MCF 10A (cell line): Measurements from ENCODE around the gene PTTG1IP. TPM values are rescaled to one million over a fixed set of nuclear protein-coding genes. Genes with fewer than 3 reads are reported as not detected.
"Not testable (repeated sequence)": the region's sequence is repeated elsewhere in the genome, so short reads cannot be mapped to it uniquely, and the experiment has no call there.

Source experiments
- BruUV-seq: library from RNA; stranded (reverse); fragments of 400-500 nt; replicated peaks from 2 replicates; lab custom pipeline; 2021; lab: Mats Ljungman, UMichigan
- CTCF ChIA-PET: fragments of 300-600 bp; sonication (Branson Sonifier 250); formaldehyde crosslinking; extraction: SDS; loops from one replicate; lab custom pipeline; 2021; ENCODE audit warnings: antibody characterized with exemption, inconsistent platforms; lab: Yijun Ruan, JAX
- POLR2A ChIA-PET: fragments of 300-600, 350-650 bp; sonication (Branson Sonifier 250); formaldehyde crosslinking; extraction: SDS; loops from one replicate; lab custom pipeline; 2020; ENCODE audit warnings: antibody characterized with exemption, inconsistent platforms; lab: Yijun Ruan, JAX
- DNase-seq: peaks from one replicate; pipeline ENCODE4 v3.0.0-alpha.2; 2018; ENCODE audit not compliant: unreplicated experiment
- H3K27ac Mint-ChIP-seq: one replicate; pipeline ENCODE4 v1.8.0; 2022; ENCODE audit warnings: mild to moderate bottlenecking, low read depth, mixed read lengths; ENCODE audit not compliant: unreplicated experiment
- H3K27me3 Mint-ChIP-seq: one replicate; pipeline ENCODE4 v1.8.0; 2022; ENCODE audit warnings: mixed read lengths; ENCODE audit not compliant: insufficient read depth, unreplicated experiment
- H3K36me3 Mint-ChIP-seq: one replicate; pipeline ENCODE4 v1.8.0; 2022; ENCODE audit warnings: mild to moderate bottlenecking, moderate library complexity, mixed read lengths; ENCODE audit not compliant: insufficient read depth, unreplicated experiment
- H3K4me1 Mint-ChIP-seq: one replicate; pipeline ENCODE4 v1.8.0; 2022; ENCODE audit warnings: mixed read lengths; ENCODE audit not compliant: insufficient read depth, unreplicated experiment
- H3K4me3 Mint-ChIP-seq: one replicate; pipeline ENCODE4 v1.8.0; 2022; ENCODE audit warnings: mild to moderate bottlenecking, moderate library complexity, mixed read lengths; ENCODE audit not compliant: unreplicated experiment
- H3K9me3 Mint-ChIP-seq: one replicate; pipeline ENCODE4 v1.8.0; 2022; ENCODE audit warnings: mixed read lengths; ENCODE audit not compliant: unreplicated experiment
- intact Hi-C: fragments of 100-400 bp; cut with micrococcal nuclease; formaldehyde crosslinking; loops from 2 replicates; pipeline ENCODE4 v1.14.1; 2022
- total RNA-seq: library from RNA; stranded (reverse); gene quantifications from 2 replicates; pipeline ENCODE4 v1.2.3, GENCODE V29; 2022
- TF ChIP-seq, protein P1 (sequence below): fragments of 200-600 bp; IDR thresholded peaks from one replicate; pipeline ENCODE4 v1.8.0; 2022; ENCODE audit warnings: antibody characterized with exemption, mild to moderate bottlenecking; ENCODE audit not compliant: unreplicated experiment

Gene PTTG1IP
- total RNA-seq, 1 experiment from 2014 or later = 338 TPM

DNA sequence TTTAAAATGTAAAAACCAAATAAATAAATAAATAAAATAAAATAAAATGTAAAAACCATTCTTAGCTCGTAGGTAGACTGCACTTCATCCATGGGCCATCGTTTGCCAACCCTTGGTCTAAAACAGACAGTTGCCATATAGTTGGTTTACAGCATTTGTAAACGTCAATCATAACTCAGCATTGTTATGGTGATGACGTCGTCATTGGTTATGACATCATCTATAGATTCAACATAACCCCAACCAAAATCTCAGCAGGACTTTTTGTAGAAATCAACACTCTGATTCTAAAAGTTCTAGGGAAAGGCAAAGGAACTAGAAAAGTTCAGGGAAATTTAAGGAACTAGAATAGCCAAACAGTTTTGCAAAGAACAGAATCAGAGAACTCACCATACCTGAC is 39.8 kb downstream of the PTTG1IP start:
- H3K36me3 Mint-ChIP-seq = no peaks in the 10 kb centered on the region
- intact Hi-C loops = no loop called here
- peaks cover 2% of the 10 kb centered on the region for H3K9me3 Mint-ChIP-seq
- ChIA-PET CTCF (interaction anchor here (0.9 kb wide), 1 partner anchor 26 kb away, joined by 5 read pairs; no protein-coding TSS in a partner anchor), POLR2A (no interaction called here)
- no peak for DNase-seq
- TF ChIP-seq, protein P1, sequence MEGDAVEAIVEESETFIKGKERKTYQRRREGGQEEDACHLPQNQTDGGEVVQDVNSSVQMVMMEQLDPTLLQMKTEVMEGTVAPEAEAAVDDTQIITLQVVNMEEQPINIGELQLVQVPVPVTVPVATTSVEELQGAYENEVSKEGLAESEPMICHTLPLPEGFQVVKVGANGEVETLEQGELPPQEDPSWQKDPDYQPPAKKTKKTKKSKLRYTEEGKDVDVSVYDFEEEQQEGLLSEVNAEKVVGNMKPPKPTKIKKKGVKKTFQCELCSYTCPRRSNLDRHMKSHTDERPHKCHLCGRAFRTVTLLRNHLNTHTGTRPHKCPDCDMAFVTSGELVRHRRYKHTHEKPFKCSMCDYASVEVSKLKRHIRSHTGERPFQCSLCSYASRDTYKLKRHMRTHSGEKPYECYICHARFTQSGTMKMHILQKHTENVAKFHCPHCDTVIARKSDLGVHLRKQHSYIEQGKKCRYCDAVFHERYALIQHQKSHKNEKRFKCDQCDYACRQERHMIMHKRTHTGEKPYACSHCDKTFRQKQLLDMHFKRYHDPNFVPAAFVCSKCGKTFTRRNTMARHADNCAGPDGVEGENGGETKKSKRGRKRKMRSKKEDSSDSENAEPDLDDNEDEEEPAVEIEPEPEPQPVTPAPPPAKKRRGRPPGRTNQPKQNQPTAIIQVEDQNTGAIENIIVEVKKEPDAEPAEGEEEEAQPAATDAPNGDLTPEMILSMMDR = no peak
- H3K4me3 Mint-ChIP-seq = no peak overlapping the region
- BruUV-seq = no TSS peak
- no peak overlapping the region for H3K27ac Mint-ChIP-seq
- peaks cover 5% of the 10 kb centered on the region for H3K4me1 Mint-ChIP-seq
- peaks cover 16% of the 10 kb centered on the region for H3K27me3 Mint-ChIP-seq

DNA sequence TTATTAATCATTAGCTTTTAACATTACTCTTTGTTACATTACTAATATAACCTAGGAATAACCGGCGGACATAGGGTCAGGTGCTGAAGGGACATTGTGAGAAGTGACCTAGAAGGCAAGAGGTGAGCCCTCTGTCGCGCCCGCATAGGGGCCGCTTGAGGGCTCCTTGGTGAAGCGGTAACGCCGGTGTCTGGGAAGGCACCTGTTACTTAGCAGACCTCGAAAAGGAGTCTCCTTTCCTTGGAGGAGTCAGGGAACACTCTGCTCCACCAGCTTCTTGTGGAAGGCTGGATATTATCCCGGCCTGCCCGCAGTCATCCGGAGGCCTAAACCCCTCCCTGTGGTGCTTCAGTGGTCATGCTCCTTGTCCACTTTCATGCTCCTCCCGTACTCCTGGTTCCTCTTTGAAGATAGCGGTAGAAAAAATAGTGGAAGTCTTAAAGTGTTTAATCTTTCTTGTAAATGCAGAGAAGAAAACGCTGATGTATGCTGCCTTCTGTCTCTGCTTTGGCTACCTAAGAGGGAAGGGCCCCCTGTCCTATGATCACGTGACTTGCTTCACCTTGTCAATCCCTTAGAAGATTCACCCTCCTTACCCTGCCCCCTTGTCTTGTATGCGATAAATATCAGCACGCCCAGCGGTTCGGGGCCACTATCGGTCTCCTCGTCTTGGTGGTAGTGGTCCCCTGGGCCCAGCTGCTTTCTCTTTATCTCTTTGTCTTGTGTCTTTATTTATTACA is 40.8 kb downstream of the PTTG1IP start:
- Mint-ChIP-seq H3K9me3 (peaks cover 12% of the 10 kb centered on the region), H3K27me3 (peaks cover 25% of the 10 kb centered on the region)
- DNase-seq, BruUV-seq, H3K27ac Mint-ChIP-seq, POLR2A ChIA-PET, H3K4me1 Mint-ChIP-seq, H3K36me3 Mint-ChIP-seq, intact Hi-C loops, H3K4me3 Mint-ChIP-seq: not testable (repeated sequence)
- CTCF ChIA-PET = interaction anchor here (0.9 kb wide), 1 partner anchor 25 kb away, joined by 5 read pairs; no protein-coding TSS in a partner anchor

DNA sequence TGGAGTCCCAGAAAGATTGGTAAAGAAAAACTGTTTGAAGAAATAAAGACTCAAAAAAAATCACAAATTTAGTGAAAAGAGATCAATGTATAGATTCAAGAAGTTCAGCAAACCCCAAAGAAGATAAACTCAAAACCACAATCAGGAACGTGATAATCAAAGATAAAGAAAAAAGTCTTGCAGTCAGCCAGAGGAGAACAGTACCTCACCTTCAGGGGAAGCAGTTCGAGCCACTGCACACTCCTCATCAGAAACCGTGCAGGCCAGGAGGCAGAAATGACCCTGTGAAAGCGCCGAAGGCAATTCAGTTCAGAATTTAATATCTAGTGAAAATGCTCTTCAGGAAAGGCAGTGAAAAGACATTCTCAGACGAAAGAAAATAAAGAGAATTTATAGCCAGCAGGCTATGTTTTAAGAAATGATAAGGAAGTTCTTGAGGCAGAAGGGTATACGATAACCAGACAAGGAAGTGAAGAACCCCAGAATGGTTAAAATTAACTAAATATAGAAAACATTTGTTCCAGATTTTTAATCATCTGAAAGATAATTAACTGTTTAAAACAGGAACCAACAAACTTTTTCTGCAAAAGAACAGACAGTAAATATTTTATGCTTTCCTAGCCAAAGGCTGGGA is 42.1 kb downstream of the PTTG1IP start:
- no TSS peak for BruUV-seq
- Mint-ChIP-seq H3K9me3 (peaks cover 18% of the 10 kb centered on the region), H3K36me3 (no peaks in the 10 kb centered on the region), H3K4me1 (no peaks in the 10 kb centered on the region), H3K27ac (peak overlapping the region; percentile 39), H3K27me3 (peaks cover 32% of the 10 kb centered on the region), H3K4me3 (no peak overlapping the region)
- intact Hi-C loops = no loop called here
- ChIA-PET POLR2A (no interaction called here), CTCF (no interaction called here)
- TF ChIP-seq, protein P1 = no peak
- no peak for DNase-seq

DNA sequence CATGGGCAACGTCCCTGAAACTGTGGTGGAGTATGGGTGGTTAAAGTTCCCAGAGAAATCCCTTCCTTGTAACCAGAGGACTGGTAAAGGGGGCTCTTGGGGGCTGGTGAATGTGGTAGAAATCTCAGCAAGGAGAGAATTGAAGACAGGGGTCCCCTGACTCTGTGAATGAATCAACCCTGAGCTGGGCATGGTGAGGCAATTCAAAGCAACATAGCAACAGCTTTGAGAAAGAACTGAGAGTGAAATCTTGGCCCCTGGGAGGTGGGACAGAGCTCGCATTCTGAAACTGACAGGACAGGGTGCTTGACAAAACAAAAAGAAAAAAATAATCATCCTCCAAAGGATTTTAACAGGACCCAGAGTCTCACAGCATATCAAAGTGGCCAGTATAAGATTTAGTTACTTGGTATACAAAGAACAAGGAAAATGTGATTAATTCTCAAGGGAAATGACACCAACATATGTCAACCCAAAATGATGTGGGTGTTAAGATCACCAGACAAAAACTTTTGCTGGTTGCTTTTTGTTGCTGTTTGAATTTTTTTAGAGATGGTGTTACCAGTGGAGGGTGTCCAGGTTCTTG is 43.9 kb downstream of the PTTG1IP start:
- CTCF ChIA-PET = interaction anchor here (0.7 kb wide), 1 partner anchor 87 kb away, joined by 3 read pairs; no protein-coding TSS in a partner anchor
- BruUV-seq = no TSS peak
- POLR2A ChIA-PET = interaction anchor here (1.2 kb wide), 1 partner anchor 9 kb away, joined by 4 read pairs; no protein-coding TSS in a partner anchor

More for the DNA sequence above, 43.9 kb downstream of the PTTG1IP start:
- H3K27me3 Mint-ChIP-seq = peaks cover 32% of the 10 kb centered on the region
- intact Hi-C loops = no loop called here
- DNase-seq = no peak
- H3K36me3 Mint-ChIP-seq = no peaks in the 10 kb centered on the region
- H3K9me3 Mint-ChIP-seq = peaks cover 18% of the 10 kb centered on the region
- H3K4me1 Mint-ChIP-seq = no peaks in the 10 kb centered on the region
- TF ChIP-seq, protein P1 = no peak
- no peak overlapping the region for H3K27ac Mint-ChIP-seq
- H3K4me3 Mint-ChIP-seq = no peak overlapping the region
